CD4-positive, alpha-beta T cell treated with Interleukin-4 for 1 hour (primary cell): Measurements from ENCODE around the gene ZC3HAV1L.
"Not testable (repeated sequence)": the region's sequence is repeated elsewhere in the genome, so short reads cannot be mapped to it uniquely, and the experiment has no call there.

Experiments
- DNase-seq, 2 donors: peaks; one replicate each; pipeline ENCODE4 v3.0.0-alpha.2; 2020 to 2022

Gene ZC3HAV1L

DNA sequence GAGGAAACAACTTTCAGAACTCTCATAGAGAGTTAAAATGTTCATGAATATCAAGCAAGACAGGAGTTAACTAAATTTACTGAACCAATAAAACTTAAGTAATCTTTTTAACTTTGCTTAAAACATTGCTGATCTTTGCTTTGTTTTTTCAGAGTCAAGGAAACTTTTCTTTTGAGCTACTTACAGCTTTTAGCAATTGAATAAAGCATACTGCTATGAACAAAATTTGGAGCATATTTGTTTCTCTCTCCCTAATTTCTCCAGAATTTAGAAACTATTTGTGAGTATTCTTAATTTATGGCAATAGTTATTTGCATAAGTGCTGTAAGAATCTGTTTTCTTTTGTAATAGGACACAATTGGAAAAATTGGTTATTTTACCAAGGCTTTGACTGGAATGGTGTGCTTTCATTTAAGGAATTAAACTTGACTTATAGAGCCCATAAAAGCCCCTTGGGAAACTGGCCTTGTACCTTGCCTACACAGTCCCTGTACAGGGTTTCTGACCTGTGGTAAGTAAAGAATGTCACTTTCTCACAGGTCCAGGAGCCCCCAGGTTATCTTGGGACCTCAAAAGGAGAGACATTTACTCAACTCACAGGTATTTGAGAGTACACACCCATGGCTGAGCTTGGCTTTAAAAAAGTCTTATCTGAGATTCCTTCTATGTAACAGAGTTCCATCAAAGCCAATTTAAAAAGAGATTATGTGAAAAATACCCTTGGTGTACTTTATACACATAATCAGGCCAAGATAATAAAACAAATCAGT, 31.3 kb downstream of the ZC3HAV1L start:
- DNase-seq, result peak in 1 of 2 donors; percentile 16

DNA sequence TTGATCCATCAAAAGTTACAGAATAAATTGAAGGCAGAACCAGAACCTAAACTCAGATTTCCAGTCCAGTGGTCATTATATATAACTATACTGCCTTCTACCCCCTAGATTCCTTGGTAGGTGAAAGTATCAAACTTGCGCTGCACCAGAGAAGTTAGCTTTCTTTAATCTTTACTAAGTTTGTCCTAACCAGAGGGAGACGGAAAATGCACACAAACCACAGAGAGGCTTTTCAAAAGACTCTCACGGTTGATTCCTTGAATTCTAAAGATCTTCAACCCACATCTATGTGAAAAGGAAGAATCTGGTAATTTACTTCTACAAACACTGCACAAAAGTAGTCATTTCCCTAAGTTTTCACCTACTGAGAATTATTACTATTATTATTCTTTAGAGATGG, 36.4 kb downstream of the ZC3HAV1L start:
- DNase-seq, result no peak

DNA sequence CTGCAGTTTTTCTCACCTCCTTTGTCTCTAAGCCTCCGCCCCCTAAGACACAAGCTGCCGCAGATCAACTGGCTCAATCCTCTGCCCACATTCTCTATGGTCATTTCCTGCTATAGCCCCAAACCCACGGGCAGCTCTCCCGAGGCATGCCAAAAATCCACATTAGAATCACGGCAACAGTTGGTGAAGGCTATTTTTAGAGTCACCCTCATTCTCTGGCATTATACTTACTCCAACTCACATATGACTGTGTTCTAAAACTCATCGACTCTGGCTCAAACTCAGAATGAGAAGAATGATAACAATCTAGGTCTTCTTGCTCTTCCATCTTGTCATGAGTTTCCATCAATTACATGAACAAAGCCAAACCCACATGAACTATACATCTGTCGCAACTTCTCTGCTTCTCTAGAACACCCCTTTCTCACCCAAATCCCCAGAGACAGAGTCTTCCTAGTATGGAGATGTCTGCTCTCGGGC, 43.8 kb downstream of the ZC3HAV1L start:
- no peak for DNase-seq

DNA sequence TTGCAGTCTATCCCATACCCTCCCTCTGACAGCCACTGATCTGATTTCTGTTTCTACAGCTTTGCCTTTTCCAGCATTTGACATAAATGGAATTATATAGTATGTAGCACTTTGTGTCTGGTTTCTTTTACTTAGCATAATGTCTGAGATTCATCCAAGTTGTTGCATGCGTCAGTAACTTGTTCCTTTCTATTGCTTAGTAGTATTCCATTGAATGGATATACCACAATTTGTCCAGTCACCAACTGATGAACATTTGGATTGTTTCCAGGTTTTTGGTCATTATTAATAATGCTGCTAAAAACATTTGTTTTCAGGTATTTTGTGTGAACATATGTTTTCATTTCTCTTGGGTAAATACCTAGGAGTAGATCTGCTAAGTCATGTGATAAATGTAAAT, 48.2 kb downstream of the ZC3HAV1L start:
- DNase-seq, result no peak

DNA sequence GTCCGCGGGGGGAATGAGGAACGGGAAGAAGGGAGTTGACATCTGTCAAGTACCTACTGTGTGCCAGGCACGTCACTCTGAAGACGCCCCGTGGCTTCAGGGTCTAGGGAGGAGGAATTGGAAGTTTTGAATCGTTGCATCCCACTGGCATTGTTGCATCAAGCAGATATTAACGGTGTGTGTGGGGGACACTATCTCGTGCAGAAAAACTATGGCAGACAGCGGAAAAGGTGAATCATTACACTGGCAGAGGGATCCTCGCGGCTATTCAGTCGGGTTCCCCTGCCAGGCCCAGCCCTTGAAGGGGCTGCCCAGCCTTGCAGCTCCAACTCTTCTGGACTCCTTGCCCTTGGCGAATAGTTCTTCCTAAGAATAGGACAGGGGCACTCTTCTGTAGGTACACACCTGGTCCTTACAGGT, 53.6 kb downstream of the ZC3HAV1L start:
- DNase-seq, result no peak

DNA sequence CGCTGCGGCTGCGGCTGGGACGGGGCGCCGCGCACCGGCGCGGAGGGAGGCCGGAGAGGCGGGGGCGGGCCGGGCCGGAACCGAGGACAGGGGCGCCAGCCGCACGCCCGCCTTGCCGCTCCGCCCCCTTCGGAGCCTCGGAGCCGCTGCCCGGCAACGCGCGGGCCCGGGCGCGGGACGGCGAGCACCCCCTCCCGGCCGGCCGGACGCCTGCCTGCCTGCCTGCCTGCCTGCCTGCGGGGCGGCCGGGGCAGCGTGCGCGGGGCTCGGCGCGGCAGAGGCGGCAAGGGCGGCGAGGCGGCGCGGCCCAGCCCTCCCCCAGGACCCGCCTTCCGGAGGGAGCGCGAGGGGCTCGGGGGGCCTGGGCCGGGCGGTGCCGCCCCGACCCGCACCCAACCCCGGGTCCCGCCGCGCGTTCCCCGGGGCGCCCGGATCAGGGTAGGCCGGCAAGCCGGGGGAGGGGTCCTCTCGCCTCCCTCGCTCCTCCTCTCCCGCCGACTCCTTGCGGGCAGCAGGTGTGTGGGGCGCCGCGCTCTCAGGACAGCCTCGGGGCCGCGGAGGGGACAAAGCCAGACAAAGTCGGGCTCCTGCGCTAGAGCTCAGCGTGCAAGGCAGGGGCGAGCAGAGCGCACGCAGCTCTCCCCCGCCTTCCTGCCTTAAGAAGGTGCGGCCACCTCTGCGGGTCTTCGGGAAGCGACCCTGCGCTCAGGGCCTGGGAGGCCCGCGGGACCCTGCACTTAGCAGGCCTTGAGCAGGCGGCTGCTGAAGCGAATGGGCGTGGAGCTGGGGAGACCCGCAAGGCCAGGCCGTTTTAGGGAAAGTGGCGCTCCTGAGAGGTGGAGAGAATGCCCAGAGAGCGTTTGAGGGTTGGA, 54.3 kb downstream of the ZC3HAV1L start, which contains the start of gene KIAA1549:
Gene KIAA1549, minus strand, starts transcription at position 58 of the 872 bp plus-strand sequence. CDS start 120 bp downstream, outside the sequence.
- DNase-seq, result peak; percentile 30 to 41

DNA sequence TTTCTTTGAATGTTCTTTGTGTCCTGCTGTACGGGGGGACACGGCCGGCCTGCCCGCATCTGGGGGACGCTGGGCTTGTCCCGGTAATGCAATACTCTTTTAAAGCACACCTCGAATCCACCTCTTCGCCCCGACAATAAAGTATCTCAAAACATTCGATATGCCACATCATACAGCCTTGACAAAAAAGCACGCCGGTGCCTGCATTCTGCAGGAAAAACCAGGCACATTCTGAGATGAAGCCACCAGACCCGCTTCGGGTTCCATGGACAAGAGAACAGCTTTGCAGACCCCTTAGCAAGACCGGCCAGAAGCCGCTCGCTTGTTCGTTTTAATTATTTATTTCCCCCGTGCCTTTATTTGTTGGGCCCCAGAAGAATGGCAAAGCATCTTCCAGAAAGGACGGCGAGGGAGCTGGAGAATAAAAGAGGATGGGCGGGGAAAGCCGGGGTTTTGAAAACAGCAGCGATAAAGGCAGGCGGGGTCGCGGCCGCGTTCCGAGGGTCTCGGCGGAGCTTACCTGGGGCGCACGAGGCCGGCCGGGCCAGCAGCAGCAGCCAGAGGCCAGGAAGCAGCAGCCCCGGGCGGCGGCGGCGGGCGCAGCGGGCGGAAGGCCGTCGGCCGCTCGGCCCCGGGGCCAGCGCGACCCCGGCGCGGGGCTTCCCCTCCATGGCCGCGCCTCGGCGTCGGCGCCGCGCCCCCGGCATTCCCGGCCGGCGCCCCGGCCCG, 55.1 kb downstream of the ZC3HAV1L start:
- DNase-seq, result no peak

DNA sequence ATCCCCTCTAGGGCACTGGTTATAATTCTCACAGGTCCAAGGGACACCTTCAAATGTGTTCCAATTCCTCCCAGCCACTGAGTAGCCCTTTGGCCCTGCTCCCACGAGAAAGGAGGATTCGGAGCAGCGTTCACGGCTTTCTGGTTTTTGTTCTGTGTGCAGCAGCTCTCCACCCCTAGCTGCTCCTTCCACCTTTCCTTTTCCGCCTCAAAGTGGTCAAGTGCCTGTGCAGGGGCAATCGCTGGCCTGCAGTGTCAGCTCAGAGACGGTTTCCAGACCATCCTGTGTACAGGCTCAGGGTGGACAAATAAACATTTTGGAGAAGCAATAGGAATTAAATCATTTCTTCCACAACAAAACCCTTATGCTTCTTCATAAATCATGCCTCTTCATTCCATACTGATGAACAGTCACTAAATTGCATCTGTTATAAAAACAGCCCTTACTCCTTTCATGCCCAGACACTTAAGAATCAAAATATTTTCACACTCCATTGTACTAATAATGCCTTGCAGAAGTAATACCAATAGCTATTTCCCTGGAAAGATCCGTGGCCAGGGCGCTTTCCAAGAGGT, 55.8 kb downstream of the ZC3HAV1L start:
- DNase-seq, result no peak

DNA sequence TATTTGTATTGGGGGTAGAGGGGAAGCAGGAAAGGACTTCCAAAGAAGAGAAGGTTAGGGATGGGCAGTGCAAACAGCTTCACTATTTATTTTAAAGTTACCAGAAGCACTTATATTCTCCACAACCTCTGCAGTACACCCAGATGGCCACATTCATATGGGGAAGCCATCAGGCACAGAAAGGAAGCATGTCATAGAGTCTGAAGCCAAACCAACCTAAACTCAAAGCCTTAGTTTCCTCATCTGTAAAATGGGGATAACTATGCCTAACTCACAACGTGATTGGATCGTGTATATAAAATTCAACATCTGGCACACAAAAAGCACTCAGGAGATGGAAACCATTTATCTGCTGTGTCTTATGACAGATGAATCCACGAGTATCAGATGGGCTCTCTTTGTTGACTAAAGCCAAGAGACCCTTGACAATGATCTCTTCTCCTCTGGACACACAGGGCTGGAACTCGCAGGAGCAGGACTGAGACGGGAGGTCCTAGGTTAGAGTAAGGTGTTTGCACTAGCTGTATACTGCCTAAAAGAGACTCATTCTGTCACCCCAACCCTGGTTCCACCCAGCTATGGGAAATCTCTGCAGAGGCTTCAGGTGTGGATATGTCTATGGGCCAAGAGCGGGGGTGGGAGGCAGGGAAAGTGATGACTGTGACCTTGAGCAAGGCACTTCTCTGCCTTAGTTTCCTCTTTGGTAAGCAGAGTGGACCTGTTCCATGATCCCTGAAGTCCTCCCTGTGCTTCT, 56.4 kb downstream of the ZC3HAV1L start:
- DNase-seq, result peak in 1 of 2 donors; percentile 6

DNA sequence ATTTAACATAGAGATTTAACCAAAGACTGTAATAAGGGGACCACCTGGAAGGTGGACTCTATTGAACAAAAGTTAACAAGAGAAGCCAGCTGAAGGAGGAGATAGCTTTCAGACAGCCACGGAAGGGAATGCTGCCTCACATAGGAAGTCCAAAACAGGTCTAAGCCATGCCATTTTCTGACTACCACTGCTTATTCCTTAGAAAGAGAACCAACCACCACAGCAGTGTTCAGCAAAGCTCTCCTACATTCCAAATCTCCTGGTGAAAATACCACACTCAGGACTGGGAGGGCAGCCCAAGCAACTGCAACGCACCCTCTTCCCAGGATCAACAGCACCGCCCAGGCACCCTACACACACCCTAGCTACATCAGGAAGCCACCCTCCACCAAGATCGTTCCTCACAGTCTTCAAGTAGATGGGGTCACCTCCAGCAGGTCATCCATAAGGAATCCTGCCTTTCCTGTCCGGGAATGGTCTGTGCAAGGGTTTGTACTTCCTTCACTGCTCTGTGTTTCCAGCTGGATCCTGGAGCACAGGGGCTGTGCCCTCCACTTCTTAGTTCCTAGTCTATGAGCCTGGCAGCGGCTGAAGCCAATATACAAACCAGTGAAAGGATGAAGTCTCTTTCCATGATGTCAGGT, 57.2 kb downstream of the ZC3HAV1L start:
- DNase-seq, result no peak

DNA sequence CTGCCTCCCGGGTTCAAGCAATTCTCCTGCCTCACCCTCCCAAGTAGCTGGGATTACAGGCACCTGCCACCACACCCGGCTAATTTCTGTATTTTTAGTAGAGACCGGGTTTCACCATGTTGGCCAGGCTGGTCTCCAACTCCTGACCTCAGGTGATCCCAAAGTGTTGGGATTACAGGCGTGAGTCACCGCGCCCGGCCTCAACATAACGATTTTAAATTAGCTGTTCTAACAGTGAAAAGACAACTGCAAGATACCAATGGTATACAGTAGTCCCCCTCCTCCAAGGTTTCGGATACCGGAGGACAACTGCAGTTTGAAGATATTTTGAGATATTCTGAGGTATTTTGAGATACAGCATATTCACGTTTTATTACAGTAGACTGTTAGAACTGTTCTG, 59.7 kb downstream of the ZC3HAV1L start:
- not testable (repeated sequence) for DNase-seq
